Left cardiac atrium (tissue), 4 donors: ENCODE data around the gene RER1. TPM values are rescaled to one million over a fixed set of nuclear protein-coding genes. Genes with fewer than 3 reads are reported as not detected.

Experiments
- ATAC-seq, 2 donors: fragments of 200-7000 bp; cut with Tn5 transposase; one replicate each; pipeline ENCODE4 v1.9.1; 2020; ENCODE audit warnings: mild to moderate bottlenecking in 2 of 2, moderate library complexity in 2 of 2
- DNase-seq: peaks from one replicate; pipeline ENCODE4 v3.0.0-alpha.2; 2020
- intact Hi-C, 2 donors: fragments of 100-400 bp; cut with DNase I; formaldehyde crosslinking; loops; one replicate each; pipeline versions ENCODE4 v1.14.1 to v1.15.1; 2022 to 2023
- total RNA-seq, 2 donors: library from RNA; stranded (reverse); fragmentation: NEBNext Ultra II Directional; extraction: Animal tissue kit (Norgen Biotek cat#: 25700); gene quantifications; one replicate each; pipeline ENCODE4 v1.2.1, GENCODE V29; 2021
- donor health status: DM: no; HTN: yes; CAD: no.
- donor health status: DM: no; HTN: yes; CAD: no; lungs with severe emphysema.
- donor health status: DM: yes; HTN: yes; CAD: no.
- donor health status: Dilated cardiomyopathy.

RER1 gene
- total RNA-seq, 2 donors from 2014 or later = 96.2 to 105 TPM

DNA sequence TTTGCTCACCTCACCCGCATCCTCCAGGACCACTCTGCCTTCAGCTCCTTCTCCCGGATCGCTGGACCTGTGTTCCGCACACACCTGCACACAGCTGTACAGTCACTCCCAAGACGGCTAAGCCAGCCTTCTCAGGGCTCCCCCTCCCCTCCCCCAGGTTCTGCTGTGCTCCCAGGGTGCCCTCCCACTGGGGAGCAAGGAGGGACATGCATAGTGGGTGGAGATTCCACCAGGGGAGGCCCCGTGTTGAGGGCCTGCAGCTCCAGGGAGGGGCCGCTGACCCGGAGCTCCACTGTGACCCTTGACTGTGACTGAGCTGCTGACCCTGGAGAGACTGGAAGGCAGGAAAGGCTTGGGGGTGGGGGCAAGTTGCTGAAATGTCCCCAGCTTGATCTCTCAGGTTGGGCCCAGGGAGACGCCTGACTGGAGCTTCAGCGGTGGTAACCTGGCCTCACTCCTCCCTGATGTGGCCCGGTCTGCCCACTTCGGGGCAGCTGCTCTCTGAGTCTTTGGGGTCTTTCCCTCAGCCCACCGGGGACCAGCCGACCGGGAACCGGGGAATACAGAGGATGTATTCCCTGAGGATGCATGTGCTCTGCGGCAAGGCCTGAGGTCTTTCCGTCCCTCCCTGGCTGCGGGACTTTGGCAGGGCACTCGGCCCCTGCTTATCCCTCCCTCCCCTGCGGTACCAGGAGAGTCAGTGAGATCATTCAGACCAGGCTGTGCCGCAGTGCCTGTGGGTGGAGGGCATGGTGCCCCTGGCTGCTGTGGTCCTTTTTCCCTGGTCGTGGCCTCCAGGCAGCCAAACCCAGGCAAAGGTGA, 55.8 kb downstream of the RER1 start:
- DNase-seq (no peak), ATAC-seq (no peak)
- intact Hi-C loops = no loop called here

GRCh38 chr1:2448098-2448445, 56.4 kb downstream of the RER1 start:
- intact Hi-C loops = no loop called here
- ATAC-seq (no peak), DNase-seq (no peak)

DNA sequence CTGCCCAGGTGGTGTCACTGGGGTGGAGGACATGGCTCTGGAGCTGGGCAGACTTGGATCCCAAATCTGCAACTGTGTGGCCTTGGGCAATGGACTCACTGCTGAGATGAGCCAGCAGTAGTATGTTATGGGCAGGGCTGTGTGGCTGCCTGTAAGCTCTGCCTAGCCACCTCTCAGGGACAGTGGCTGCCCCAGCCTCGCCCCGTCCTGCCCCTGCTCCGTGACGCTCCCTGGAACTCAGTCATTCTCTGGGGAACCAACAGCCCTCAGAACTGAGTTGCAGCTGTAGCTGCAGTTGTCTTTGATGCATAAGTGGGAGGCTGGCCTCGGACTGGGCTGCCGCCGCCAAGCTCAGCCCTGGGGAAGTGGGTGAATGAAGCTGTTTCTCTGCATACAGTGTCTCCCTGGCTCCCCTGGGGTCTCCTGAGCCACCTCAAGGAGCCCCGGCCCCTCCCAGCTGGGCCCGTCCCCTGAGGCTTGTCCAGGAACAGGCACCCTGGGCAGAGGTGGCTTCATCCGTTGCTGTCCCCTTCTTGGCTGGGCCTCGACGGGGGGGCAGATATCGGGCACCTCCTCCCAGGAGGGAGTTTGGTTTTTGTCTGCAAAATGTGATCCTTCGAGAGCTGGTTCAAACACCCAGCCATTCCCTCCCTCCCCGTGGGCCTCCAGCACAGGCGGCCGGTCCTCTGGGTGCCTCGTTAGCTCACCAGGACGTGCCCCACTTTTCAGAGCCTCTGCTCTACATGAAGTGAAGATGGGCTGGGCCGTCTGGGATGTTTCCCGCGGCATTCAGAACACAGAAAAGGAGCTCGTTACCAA, 58.2 kb downstream of the RER1 start:
- DNase-seq (no peak), ATAC-seq (no peak)
- intact Hi-C loops = no loop called here

- DNase-seq (no peak), ATAC-seq (no peak)
- intact Hi-C loops = no loop called here
Observed at GRCh38 chr1:2451741-2452140, 60.1 kb downstream of the RER1 start.

- DNase-seq (no peak), ATAC-seq (no peak)
- intact Hi-C loops = no loop called here
Observed at GRCh38 chr1:2452201-2452931, 60.7 kb downstream of the RER1 start.

GRCh38 chr1:2452932-2453315, 61.3 kb downstream of the RER1 start:
- no peak for ATAC-seq
- no peak for DNase-seq
- intact Hi-C loops = no loop called here

GRCh38 chr1:2454227-2454626, 62.6 kb downstream of the RER1 start:
- ATAC-seq (no peak), DNase-seq (no peak)
- intact Hi-C loops = no loop called here

Other genes starting within 250 kb of the RER1 start
- 10 to 100 TPM; 35.4 to 41.4 TPM for gene FAAP20, start 197.1 kb upstream of the RER1 start, total RNA-seq
- 10 to 100 TPM; 47.1 to 66.9 TPM for gene SKI, start 163.5 kb upstream of the RER1 start, total RNA-seq
- 1 to 10 TPM; 3.7 to 4.9 TPM for gene MORN1, start 287 bp upstream of the RER1 start, total RNA-seq
- 10 to 100 TPM; 12.3 to 14.5 TPM for gene PEX10, start 20.7 kb downstream of the RER1 start, total RNA-seq
- gene PLCH2, start 84.4 kb downstream of the RER1 start, total RNA-seq = under 1 TPM; 0.13 to 0.74 TPM
- gene PANK4, start 134.8 kb downstream of the RER1 start, total RNA-seq = 10 to 100 TPM; 37.5 to 40.6 TPM
- under 1 TPM; 0.91 to 0.99 TPM for gene HES5, start 138.4 kb downstream of the RER1 start, total RNA-seq
- gene TNFRSF14, start 164.5 kb downstream of the RER1 start, total RNA-seq = 10 to 100 TPM; 21.6 to 22.6 TPM
- 10 to 100 TPM; 10.8 to 14.1 TPM for gene PRXL2B, start 194.9 kb downstream of the RER1 start, total RNA-seq
- gene MMEL1, start 241.2 kb downstream of the RER1 start, total RNA-seq = under 1 TPM; 0.47 to 0.68 TPM